ENCODE data around the gene CLDN10. TPM values are rescaled to one million over a fixed set of nuclear protein-coding genes. Genes with fewer than 3 reads are reported as not detected.

The CLDN10 gene
- total RNA-seq, 1 donor from 2014 or later = 2.4 TPM

DNA sequence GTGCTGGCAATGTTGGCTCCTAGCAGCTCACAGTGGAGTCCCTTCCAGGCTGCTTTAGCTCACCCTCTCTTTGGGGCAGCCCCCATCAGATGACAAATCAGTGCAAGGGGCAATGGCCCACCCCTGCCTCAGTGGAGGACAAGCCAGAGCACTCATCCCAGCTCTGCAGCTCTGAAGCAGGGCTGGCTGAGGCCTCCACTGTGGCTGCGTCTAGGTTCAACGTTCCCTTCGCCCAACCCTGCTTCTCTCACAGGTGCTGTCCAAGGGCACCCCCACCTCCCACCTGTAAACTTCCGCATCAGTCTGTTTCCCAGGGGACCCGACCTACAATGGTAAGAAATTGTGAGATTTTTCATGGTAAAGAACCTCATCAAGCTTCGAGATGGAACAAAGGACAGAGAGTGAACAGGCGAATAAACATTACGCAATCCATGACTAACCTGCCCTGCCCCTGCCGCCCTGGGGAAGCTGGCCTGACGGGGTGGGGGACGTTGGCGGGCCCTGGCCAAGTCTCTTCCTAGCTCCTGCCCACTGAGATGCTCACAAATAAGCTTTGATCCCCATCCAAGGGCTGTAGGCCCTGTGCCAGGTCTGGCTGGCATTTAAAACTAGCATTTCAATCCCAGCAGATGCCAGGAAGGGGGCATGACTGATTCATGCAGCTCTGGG is 51.5 kb downstream of the CLDN10 start:
- DNase-seq = no peak

DNA sequence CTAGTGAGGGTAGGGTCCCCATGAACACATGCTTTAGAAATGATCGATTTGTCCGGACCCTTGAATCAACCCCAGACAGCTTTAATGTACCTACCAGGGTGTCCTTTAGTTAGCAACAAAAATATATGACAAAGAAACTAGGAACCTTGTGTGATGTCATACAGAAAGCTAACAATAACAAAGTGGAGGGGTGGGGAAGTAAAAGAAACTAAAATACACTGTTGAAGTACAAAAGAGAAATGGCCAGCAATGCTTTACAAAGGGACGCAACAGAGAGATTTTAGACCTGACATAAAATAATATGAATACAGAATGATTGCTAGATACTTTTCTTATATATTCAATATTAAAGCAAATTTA is 52.0 kb downstream of the CLDN10 start:
- no peak for DNase-seq

DNA sequence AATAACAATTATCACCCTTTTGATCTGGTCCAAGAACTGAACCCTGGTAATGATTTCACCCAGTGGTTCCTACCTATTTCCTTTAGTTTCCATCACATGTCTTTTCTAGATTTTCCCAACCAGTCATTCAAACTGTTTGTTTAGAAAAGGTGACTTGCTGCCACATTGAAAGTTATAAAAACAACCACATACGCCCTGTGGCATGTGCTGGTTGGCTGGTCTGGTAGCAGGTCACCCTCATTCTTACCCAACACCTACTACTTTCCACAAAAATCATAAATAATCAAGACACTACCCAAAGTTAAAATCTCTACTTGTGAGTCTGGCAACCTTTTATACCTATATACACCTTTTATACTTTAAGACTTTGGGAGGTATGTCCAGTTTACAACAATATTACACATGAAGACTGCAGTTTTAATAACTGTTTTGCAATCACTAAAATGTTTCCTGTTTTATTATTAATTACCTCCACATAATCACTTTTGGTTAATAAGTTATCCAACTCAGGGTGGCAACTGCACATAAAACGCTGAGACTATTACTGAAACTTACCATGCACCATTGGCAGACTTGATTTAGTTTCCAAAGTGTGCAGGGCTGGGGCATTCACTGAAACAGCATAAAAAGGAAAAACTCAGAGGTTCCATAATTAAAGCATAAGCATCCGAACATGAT is 53.1 kb downstream of the CLDN10 start:
- no peak for DNase-seq

DNA sequence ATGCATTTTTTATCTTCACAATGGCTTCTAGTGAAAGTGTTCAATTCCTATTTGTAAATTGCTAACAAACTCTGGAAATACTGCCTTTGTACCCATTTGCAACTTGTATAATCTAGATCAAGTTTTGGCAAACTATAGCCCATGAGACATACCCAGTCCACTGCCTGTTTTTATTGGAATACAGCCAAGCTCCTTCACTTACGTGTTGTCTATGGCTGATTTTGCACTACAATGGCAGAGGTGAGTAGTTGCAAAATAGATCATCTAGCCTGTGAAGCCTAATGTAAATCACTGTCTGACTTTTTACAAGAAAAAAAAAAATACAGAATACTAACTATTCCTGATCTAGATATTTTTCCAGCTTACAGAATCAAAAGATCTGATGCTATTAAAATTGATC is 54.8 kb downstream of the CLDN10 start:
- no peak for DNase-seq

DNA sequence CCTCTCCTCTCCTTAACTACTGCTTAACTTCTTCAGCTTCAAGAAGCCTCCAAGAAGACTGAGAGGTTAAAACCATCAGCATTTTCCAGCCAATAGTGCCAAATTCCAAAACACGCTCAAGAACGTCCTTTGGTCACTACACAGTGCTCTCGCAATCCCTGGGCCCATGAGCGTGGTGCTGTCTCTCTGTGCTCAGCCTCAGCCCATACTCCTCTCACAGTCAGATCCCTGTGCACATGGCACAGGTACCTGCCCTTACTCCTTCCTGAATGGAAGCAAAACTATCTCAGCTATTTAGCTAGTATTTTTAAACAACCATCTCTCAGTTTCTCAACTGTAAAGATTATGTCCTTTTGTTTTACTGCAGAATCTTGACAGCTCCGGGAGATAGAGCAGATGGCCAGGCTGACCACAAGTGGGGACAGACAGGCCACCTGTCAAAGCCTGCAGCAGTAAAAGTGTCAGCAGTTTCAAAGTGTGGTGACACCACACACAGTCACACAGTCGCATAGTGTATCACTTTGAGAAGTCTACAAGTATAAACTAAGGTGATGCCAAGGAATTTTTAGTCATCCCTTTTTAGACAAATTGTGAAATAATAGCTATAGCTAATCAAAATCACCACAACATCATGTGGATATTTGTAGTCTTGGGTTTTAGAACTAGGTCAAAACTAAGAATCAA is 56.3 kb downstream of the CLDN10 start:
- no peak for DNase-seq

DNA sequence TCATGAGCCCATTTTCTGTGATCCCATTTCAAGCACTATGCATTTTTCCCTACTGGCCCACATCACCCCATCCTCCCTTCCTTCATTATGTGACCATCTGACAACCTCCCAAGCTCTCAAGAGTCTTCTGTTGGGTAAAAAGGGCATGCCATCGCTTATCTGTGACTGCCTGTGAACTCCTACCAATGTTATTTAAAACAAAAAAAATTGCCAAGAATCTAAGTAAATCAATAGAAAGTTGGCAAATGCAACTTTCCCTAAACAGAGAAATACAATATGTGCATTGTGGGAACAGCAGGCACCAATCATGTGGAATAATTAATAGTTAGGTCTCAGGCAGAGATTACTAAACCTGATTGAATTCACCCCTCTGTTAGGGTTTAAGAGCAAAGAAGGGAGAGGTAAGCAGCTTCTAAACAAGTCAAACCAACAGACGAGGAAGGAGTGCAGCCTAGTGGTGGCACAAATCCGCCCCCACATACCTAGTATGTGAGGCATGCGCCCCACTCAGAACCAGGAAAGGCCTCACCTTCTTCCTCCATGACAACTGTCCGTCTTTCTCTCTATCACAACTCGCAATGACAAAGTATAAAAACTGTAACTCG is 62.2 kb downstream of the CLDN10 start:
- DNase-seq = no peak

DNA sequence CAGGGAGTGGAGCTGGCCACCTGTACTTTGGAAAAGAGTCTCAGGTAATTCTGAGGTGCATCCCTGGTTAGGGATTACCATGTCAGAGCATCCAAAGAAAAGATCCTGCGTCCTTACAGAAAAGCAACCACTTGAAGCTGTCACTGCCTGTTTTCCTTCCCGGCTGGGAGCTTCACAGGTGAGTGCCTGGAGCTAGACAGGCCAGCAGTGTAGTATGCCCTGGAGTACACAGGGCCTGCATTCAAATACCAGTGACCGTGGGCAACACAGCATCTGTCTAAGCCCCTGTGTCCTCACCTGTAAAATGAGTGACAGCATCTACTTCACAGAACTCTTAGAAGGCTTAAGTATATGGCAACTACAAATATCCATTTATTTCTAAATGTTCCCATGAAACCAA is 63.0 kb downstream of the CLDN10 start:
- DNase-seq = no peak

DNA sequence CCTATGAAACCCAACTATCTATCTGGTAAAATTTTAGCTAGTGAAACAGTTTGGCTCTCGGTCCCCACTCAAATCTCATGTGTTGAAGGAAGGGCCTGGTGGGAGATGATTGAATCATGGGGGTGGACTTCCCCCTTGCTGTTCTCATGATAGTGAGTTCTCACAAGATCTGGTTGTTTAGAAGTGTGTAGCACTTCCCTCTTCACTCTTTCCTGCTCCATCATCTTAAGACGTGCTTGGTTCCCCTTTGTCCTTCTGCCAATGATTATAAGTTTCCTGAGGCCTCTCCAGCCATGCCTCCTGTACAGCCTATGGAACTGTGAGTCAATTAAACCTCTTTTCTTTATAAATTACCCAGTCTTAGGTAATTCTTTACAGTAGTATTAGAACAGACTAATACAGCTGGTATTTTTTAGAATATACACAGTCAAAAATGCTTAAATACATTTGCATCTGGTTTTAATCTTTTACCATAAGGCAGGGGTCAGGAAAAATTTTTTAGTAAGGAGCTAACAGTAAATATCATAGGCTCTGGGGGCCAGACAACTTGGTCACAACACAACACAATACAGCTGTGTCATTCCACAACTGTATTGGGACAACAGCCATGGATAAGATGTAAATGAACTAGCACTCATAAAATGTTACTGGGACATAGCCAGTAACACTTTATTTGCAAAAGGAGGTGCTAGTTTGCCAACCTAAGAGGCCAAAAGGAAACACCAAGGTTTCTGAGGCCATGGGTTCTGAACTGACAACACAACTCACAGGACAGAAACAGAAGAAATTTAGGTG is 67.7 kb downstream of the CLDN10 start:
- no peak for DNase-seq

DNA sequence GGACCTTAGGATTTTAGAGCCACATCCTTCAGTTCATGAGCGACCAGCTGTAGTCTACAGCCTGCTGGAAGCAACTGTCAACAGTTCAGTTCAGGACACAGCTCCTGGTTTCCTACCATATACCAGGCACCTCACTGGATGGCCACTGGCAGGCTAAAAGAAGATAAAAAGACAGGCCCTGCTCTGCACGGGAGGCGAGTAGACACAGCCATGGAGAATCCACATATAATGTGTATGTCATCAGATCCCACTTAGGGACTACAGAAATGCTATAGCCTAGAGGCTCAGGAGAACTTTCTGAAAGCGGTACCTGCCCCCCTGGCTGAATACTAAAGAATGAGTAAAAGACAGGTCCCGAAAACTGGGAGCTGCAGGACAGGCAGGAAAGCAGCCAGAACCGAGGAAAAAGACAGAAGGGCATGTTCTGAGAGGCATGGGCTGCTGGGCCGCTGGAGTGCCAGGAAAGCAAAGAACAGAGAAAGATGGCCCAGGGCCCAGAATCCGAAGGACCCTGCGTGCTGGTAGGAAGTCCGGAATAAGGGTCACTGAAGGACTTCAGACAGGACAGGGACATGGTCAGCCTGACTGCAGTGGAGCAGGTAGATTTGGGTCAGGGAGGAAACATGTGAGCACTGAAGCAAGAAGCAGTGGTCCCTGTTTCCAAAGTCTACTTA is 68.4 kb downstream of the CLDN10 start:
- DNase-seq = no peak

DNA sequence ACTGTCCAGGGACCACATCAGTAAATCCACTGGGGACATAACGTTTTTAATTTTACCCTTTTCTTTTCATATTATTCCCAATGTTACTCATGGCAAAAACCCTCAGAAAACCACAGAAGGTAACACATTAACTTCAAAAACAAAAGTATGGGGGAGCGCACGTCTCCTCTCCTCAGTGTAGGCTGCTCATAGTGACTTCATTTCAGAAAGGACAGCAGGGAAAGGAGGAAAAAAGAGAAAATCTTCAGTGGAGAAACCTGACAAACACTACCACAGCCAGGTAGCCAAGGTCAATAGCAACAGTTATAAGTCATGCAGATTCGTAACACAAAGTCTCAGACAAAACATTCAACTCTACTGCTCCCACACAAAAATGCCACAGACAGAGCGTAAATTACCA is 70.6 kb downstream of the CLDN10 start:
- no peak for DNase-seq

DNA sequence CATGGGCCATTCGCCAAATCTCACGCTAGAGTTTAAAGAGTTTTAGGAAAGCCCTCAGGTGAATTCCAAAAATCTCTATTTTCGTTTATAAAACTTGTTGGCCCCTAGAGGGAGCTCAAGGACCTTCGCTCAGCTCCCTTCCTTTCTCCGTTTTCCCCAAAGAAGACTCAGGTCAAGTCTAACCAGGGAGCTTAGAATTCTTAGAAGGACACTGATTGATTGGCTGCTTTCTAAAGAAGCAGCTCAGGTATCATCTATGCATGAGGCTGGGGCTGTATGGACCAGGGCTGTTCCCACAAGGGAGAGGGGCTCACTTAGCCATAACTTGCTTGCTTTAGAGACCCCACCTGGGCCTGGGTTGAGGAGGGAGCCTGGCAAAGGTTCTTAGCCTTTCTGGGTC is 71.5 kb downstream of the CLDN10 start:
- no peak for DNase-seq

DNA sequence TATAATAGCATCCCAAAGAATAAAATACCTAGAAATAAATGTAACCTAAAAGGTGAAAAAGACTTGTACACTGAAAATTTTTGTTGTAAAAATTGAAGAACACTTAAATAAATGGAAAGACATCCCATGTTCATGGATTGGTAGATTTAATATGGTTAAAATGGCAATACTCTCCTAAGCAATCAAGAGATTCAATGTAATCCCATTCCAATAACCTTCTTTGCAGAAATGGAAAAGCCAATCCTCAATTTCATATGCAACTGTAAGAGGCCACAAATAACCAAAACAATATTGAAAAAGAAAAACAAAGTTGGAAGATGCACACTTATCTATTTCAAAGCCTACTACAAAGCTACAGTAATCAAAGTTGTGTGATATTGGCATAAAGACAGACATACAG is 74.2 kb downstream of the CLDN10 start:
- DNase-seq = no peak

DNA sequence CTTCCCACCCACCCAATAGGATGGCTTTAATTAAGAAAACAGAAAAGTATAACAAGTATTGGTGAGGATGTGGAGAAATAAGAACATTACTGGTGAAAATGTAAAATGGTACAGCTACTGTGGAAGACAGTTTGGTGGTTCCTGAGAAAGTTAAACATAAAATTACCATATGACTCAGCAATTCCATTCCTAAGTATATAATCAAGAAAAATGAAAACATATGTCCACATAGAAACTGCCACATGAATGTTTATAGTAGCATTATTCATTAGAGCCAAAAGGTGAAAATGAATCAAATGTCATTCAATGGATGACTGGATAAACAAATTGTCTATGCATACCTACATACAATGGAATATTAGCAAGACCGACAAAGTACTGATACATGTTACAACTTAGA is 75.1 kb downstream of the CLDN10 start:
- no peak for DNase-seq

DNA sequence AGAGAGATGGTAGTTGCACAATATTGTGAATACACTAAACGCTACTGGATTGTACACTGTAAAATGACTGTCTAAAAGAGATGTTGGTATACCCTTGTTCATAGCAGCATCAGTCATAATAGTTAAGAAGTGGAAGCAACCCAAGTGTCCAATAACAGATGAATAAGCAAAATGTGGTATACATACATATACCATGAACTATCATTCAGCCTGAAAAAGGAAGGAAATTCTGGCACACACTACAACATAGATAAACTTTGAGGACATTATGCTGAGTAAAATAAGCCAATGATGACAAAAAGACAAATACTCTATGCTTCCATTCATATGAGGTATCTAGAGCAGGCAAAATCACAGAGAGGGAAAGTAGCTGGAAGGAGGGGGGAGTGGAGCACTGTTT is 76.0 kb downstream of the CLDN10 start:
- DNase-seq = no peak

DNA sequence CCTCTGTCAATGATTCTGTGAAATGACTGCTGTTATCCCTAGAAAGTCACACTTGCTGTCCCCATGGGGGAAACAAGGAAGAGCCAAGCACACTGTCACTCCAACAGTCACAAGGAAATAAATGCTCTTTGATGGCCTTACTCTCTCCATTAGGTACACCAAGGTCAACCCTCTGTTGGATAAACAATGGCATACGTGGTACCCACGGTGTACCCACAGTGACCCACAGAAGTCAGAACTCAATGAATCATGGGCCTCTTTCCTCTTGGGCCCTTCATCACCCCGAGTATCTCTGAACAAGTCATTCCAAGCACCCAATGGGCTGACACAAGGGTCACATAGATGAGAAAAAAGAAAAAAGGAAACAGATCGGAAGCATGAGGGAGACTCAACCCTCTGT is 76.6 kb downstream of the CLDN10 start:
- DNase-seq = no peak

Other genes starting within 250 kb of the CLDN10 start
- 16.1 TPM for gene DZIP1, start 92.0 kb downstream of the CLDN10 start, total RNA-seq
- 38.0 TPM for gene DNAJC3, start 124.4 kb downstream of the CLDN10 start, total RNA-seq